Cerebellar nuclear complex (tissue), 1 donor: Measurements from ENCODE around the gene PLEKHH1.
A peak's percentile ranks its signal among the peaks of the same experiment; 100 is the strongest.

Experiments
- DNase-seq, 2 experiments: peaks; one replicate each; lab custom pipeline; 2025; lab: John Stamatoyannopoulos, UW

Gene PLEKHH1

DNA sequence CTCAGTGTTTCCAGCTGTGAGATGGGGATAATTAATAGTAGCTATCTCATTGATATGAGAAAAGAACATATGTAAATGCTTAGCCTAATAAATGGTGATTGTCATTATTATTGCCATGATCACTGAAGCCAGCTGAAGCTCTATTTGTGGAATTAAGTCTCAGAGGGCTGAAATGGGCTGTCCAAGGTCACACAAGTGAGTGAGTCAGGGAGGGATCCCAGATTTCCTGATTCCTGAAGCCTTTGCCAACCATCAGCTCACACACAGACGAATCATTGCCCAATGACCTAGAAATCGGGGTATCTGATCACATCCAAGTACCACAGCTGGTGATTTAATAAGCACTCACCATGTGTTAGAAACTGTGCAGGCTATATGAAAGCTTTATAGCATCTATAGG is 23.0 kb upstream of the PLEKHH1 start:
- DNase-seq = no peak

DNA sequence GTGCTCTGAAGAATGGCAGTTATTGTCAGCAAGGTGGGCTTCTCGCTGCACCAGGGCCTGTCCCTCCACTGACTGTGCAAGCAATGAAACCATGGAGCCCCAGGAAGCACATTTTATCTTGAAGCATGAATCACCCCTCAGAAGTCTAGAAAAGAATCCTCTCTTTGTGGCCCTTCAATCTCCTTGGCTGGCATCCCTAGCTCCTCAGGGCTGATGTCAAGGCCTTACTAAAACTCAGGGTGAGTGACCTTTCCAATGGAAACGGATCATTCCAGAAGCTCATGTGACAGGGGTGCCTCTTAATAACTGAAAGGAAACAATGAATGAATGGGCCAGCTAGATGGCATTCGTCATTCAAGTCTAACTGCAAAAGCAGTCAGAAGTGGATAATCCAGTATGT is 22.3 kb upstream of the PLEKHH1 start:
- no peak for DNase-seq

DNA sequence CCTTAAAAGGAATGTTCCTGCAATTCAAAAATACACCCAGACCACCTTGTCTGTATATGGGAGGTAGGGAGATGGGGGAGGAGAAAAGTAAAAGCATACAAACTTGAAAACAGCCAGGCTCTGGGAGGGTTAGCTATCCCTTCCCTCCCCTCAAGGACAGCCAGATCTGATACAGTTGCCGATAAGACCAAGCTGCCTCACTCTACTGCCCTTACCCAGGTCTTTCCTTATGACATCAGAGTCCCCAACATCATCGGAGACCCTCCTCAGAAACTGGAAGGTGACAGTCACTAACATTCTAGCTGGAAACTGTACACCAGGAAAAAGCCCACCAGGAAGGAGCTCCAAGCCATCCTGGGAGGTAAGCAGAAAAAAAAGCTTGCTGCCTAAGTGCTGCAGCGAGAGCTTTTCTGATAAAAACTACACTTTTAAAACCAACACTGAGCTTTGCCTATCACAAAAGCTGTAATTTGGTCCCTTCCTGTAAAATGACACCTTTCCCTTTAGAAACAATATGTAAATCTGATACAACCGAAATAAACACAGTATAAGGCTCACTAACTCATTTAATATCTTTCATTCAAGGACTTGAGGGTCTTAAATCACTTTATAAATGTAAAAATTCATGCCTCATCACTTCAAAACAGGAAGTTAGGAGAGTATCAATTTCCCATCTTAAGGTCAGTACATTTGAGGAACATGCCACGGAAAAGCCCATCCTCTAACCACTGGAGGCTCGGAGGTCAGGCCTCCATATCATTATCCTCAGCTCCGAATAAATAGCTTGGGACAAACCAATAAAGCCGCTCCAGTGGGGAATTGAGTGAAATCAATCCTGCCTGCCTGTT is 20.4 kb upstream of the PLEKHH1 start:
- no peak for DNase-seq

DNA sequence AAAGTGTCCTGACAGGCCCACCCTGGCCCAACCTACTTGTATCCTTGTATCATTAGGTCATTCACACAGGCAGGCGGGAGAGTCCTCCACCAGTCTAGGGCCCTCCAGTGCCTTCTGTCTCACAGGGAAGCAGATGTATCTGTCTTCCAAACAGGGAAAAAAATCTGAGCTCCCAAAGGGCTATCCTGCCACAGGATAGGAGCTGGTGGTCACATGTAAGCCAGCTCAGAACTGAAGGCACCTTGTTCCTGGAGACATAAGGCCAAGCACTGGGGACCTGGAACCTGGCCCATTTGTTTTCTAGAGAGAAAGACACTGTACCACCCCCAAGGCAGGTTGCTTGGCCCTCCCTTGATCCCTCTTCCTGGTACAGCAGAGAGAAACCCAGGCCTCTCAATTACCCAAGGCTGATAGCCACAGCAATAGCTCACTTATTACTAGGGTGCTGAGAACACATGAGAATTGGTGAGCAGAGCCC is 19.4 kb upstream of the PLEKHH1 start:
- peak; percentile 63 to 71 for DNase-seq

DNA sequence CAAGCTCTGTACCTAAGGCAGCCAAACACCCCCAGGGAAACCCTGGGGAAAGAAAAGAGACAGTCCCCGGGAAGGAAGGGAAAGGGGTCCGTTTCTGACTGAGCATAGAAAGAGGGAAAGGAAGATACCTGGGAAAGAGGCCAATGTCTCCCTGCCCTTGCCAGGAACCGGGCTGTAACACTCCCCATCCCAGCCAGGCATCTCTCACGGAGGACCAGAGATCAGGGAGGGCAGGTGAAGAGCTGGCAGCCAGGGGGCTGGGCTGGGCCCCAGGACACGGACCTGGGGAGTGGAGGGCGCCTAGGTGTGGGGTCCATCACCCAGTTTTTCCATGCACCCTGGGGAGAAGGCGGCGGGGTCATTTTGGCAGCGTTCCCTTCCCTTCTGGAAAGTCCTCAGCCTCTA is 18.9 kb upstream of the PLEKHH1 start:
- DNase-seq = peak in 1 of 2 experiments; percentile 39

DNA sequence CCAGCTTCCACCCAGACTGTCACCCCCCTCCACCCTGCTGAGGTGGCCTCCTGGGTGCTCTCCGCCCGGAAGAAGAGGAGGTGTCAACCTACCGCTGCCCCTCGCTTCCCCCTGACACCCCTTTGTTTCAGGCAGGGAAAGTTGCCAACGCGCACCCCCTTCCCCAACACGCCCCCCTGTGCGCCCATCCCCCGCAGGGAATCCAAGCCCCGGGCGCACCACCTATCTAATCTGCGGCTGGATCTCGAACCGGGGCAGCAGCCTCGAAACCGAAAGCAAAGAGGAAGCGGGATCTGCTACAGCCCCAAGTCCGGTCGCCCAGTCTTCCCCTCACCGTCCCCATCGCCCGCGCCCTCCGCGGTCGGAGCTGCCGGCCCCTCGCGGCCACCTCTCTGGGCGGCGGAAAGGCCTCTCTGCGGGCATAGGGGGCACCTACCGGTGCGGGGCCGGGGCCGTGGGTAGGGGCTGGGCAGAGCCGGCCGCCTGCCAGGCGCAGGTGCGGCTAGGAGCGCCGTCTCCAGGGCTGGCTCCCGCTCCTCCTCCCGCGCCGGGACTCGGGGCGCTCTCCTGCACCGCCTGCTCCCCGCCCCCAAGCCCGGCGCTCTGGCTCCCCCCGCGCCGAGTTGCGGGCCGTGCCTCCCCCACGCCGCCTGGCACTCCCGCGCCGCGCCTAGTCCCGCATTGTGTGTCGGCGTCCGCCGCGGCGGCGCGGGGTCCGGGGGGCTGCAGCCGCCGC is 18.3 kb upstream of the PLEKHH1 start:
- no peak for DNase-seq

DNA sequence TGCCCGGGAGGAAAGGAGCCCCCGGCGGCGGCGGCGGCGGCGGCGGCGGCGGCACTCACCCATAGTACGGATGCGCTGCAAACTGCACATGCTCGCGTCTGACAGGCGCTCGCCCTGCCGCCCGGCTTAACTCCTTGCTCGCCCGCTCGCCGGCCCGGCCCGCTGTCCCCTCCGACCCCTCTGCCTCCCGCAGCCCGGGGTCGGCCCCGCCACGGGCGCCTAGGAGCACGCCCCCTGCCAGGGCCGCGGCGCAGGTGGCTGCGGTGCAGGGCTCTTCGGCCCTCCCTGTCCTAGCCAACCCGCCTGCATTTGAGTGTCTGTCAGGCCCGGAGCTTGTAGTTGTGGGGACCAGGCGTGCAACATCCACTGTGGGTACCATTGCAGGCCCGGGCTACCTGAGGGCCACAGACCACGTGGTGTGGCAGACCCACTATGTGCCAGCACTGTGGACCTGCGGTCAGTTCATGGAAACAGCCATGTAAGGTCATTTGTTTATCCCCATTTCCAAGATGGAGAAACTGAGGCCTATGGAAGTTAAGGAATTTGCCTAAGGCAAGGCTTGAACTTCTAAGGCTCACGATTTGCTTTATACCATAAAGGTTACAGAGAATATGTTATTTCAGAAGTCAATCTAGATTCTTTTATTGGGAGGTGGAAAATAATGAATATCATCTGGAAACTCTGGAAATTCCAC is 17.6 kb upstream of the PLEKHH1 start:
- no peak for DNase-seq

DNA sequence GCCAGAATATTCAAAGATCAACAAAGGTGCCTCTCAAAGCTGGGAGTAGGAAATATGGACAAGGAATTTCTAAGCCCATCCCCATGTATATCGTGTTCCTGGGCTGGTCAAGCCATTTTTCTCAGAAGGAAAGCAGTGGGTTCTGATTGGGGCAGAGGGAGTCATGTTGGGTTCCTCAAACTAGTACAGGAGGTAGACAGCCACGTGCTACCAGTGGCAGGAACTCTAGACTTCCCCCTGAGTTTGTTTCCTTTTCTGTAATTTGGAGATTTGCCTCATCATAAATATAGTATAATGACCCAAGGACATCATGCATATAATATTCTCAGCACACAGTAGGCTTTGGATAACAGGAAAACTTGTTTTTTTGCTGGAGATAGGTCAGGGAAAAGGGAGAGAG is 16.4 kb upstream of the PLEKHH1 start:
- no peak for DNase-seq

DNA sequence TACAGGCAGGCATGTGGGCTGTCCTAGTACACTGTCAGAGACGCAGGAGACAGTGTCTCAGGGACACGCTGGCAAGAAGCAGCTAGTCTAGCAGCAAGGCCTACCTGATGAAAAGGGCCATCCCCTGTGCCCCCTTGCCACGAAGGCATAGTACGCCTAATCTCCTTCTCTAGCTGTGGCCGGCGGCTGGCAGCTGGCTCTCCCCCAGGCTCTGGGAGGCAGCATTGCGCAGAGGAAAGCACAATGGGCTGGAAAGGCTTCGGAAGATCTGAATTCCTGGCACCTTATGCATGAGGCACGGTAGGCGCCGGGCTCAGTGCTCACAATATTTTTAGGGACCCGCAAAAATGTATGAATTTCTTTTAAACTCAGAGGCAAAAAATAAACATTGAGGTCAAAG is 16.0 kb upstream of the PLEKHH1 start:
- peak; percentile 26 to 77 for DNase-seq

DNA sequence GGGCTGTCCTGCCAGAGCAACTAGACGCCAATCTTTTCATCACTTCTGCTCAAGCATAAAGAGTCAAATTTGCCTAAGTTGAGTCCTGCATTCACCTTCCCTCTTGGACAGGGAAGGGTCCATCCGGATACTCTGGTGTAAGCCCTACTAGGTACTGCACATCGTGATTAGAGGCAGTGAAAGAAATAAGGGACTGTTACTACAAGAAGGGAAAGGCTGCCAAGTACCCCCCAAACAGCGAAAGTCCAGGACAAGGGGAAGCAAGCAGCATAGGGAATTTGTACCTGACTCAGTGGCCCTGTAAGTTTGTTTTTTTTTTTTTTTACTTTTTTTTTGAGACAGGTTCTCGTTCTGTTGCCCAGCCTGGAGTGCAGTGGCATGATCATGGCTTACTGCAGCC is 13.7 kb upstream of the PLEKHH1 start:
- DNase-seq = no peak

DNA sequence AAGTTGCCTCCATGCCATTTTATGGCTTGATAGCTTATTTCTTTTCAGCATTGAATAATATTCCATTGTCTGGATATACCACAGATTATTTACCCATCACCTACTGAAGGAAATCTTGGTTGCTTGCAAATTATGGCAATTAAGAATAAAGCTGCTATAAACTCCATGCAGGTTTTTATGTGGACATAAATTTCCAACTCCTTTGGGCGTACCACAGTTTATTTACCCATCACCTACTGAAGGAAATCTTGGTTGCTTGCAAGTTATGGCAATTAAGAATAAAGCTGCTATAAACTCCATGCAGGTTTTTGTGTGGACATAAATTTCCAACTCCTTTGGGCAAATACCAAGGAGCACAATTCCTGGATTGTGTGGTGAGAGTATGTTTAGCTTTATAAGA is 12.6 kb upstream of the PLEKHH1 start:
- DNase-seq = no peak

DNA sequence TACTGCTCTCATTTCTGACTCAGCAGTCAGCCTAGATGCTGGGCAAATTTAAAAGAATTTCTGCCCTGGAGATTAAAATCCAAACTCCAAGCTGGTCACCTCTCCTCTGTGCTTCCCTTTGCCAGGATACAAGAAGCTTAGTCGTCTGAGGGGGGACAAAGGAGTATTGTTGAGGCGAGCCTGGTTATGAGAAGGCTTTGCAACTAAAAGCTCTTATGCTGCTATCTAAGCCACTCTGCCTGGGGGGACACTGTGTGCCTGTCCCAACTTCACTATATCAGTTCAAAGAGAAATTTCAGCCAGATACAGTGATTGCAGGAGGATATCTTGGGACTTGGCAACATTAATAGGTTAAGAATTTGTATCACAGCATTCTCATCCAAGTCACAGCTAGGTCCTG is 10.8 kb upstream of the PLEKHH1 start:
- DNase-seq = no peak

DNA sequence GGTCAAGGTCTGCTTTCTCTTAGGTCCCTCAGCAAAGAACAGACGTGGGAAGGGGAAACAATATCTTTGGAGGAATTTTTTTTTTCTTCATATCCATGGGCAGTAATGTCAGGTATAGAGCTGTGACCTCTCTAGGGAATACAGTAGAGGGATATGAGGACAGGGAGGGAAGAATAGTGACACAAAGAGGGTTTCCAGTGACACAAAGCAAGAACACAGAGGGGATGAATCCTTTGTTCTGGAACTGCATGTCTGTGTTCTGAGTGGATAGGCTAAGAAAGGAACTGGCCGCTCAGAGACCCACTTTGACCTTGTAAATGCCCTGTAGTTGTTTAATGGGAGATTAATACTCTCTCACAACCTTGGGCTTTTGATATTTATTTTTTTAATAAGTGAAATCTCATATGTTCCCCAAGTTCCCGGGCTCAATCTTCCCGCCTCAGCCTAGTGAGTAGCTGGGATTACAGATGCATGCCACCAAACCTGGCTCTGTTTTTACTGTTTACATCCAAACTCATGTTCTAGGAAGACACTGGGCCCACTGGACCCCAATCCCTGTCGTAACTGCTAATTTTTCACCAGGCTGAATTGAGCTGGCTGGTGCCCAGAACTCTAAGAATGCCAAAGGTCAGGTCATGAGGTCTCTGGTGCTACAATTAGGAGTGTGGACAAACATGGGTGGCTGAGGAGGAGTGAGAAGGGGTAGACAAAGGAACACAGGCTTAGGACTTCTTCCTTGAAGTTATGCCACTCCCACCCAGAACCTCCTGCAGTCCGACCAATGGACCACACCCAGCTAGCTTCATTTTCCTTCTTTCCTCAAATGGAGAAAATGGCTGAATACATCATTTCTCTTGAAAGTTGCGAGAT is 9.1 kb upstream of the PLEKHH1 start:
- DNase-seq = no peak

DNA sequence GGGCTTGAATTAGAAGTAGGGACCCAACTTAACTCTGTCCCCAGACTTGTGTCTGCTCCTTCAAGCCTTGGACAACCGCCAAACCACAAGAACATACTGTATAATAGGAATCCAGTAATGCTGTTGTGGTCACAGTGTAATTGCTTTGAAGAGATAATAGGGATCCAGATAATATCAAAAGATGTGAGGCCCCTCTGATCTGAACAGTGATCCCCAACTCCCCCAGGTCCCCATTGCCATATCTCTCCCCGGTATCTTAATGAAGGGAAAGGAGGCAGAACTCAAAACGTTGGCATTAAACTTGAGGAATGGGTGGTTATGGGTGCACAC is 8.5 kb upstream of the PLEKHH1 start:
- DNase-seq = no peak

DNA sequence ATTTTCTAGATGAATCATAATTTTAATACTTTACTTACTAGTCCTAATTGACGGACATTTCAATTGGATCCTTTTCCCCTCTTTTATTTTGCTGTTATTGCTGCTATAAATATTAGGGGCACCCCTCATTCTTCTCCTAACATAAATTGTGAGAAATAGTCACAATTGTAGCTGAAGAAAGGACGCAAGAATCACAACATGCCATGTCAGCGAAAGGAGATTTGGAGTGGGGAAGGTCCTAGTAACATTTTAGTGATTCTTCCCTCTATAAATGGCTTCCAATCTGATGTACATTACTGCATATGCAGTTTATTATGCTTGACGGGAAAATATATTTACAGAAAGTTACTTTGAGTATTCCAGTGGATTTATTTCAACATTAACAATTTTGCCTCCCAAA is 7.7 kb upstream of the PLEKHH1 start:
- DNase-seq = no peak

DNA sequence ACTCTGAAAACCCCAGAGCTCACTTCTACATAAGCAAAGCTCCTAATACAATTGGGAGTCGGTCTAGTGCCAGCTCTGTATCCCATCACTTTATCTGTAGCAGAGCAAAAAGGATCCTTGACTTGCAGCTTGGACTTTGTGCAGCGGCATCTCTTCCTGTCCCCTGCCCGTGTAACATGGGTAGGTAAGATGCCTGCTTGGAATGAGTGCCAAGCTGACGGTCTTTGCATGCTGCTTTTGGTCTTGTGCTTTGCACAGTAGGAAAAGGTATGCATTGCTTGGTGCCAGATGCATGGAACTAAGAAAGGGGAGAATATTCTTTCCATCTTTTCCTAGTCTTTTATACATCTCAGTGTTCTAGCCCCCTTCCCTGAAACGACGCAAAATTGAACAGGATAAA is 6.9 kb upstream of the PLEKHH1 start:
- DNase-seq = no peak

DNA sequence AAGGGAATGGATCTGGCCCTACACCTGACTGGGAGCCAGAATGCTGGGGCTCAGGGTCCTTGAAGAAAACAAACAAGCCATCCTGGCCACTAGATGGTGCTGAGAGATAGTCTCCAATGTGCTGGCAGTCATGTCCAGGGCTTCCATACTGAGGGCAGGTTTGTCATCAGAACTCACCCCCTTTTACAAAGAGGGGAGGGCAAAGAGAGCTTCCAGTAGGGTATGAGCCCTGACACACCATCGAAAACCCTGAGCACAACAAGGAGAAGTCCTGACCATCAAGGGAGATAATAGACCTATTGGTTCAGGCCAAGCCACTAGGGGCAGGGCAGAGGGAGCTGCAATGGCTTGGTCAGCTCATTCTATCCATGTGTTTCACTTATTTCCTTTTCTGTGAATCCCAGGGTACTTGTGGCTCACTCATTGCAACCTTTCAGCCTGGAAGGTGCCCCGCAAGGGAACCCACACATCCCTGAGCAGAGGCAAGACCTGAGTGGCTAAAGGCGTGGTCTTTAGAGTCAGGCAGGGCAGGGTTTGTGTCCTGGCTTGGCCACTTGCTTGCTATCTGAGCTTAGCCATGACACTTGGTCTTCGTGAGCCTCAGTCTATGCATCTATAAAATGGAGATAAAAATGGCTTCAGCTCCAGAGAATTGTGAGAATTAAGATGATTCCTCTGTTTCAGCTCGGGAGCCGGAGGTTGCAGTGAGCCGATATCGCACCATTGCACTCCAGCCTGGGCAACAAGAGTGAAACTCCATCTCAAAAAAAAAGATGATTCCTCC is 6.2 kb upstream of the PLEKHH1 start:
- DNase-seq = peak in 1 of 2 experiments; percentile 38

DNA sequence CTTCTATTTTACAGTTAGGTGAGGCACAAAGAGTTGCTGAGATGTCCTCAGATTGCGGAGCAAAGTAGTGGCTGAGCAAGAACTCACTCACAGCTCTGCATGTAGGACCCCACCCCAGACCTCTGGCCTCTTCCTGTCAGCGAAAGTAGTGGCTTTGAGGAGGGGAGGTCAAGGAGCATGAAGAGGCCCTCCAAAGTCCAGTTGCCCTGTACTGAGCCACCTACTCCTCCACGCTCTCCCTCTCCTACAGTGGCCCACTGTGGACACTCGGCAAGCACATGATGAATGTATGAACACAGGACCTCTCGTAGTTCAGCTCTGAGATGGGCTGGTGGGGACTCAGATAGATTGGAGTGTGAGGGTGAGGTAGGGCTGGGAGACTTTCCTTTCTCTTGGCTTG is 5.3 kb upstream of the PLEKHH1 start:
- no peak for DNase-seq

DNA sequence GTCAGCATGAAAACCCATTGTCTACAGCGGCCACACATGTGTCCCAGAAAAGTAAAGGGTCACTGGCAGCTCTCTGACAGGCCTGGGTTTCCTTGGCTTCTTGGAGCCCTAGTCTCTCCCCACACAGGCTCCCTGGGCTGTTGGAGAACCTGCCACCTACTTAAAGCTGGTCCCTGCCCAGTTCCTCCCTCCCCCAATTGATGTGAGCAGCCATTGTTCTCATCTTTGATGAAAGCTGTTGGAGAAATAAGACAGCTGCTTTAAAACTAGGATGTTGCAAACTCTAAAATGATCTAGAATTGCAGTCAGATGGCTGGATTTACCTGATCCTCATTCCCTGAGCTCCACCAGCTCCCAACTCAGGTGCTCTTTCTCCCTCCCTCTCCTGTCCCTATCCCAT is 4.8 kb upstream of the PLEKHH1 start:
- no peak for DNase-seq

DNA sequence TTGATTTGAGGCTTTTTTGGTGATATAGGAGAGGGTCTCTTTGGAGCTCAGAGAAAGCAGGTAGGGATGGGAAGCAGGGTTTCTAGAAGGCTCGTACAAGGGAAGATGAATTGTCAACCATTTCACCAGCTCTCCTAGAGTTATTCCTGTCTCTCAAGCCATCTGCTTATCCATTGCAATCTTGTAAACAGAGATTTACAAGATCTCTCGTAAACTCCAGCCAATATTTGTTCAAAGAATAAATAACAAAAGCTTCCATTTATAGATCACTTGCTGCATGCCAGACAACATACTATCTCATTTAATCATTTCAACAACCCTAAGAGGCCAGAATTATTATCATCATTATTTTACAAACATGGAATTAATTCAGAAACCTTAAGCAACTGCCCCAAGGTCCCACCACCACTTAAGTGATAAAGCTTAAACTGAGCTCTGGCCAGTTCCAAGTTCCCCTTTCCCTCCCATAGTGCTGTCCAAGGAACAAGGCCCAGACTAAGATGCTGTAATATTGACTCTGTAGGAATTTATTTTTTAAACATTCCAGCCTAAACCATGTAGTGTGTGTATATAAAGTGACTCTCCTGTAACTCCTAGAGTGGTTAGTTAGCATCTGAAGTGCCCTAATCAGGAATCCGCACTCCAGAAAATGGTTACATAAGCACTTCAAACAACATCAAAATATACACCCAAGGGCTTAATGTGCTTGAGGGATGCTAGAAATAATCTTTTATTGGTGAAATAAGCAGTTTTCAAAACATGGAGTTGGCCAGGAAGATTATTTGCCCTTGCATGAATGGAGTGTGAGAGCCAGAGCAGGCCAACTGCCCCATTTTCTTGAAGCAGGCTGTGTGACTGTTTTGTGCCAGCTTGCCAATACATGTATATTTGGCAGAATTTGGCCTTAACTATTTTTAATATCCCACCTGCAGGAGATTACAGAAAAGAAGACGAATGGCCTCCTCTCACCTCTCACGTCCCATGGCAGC is 2.8 kb upstream of the PLEKHH1 start:
- no peak for DNase-seq
